Neutrophil (primary cell): Measurements from ENCODE around the gene GYPA.
"Not testable (repeated sequence)": the region's sequence is repeated elsewhere in the genome, so short reads cannot be mapped to it uniquely, and the experiment has no call there.

Source experiments
- H3K27ac ChIP-seq: fragments of 200-600 bp; sonication (generic); 2 replicates; pipeline ENCODE4 v1.5.1; 2016; ENCODE audit warnings: mild to moderate bottlenecking, moderate library complexity
- H3K27me3 ChIP-seq: fragments of 200-600 bp; sonication (generic); 2 replicates; pipeline ENCODE4 v1.6.0; 2016; ENCODE audit warnings: mild to moderate bottlenecking
- H3K36me3 ChIP-seq: fragments of 200-600 bp; sonication (generic); 2 replicates; pipeline ENCODE4 v1.5.1; 2017
- H3K4me1 ChIP-seq, 2 experiments: fragments of 200-600 bp in 1 of 2; sonication (generic) in 1 of 2; 1 replicate in 1 of 2; 2 replicates in 1 of 2; pipeline versions ENCODE4 v1.5.1 to v1.6.1; 2013 to 2016; ENCODE audit warnings: low read depth in 1 of 2, low read length in 1 of 2, mild to moderate bottlenecking in 1 of 2, moderate library complexity in 1 of 2; ENCODE audit not compliant: control insufficient read depth in 1 of 2, insufficient read depth in 1 of 2
- H3K4me3 ChIP-seq, 2 experiments: fragments of 200-600 bp in 1 of 2; sonication (generic) in 1 of 2; 1 replicate in 1 of 2; 2 replicates in 1 of 2; pipeline ENCODE4 v1.5.1; 2013 to 2016; ENCODE audit warnings: low read depth in 1 of 2, low read length in 1 of 2, mild to moderate bottlenecking in 1 of 2, moderate library complexity in 1 of 2
- H3K9me3 ChIP-seq: fragments of 200-600 bp; sonication (generic); 2 replicates; pipeline ENCODE4 v1.5.1; 2016
- CTCF ChIP-seq: fragments of 200-600 bp; sonication (generic); IDR thresholded peaks from 2 replicates; pipeline ENCODE4 v1.5.1; 2016; ENCODE audit warnings: antibody characterized with exemption

Gene GYPA

GRCh38 chr4:144090744-144091143 lies 49.8 kb downstream of the GYPA start:
- no peaks in the 10 kb centered on the region for H3K27me3 ChIP-seq
- H3K27ac ChIP-seq: no peak overlapping the region
- no peaks in the 10 kb centered on the region for H3K4me1 ChIP-seq
- no peaks in the 10 kb centered on the region for H3K9me3 ChIP-seq
- no peaks in the 10 kb centered on the region for H3K36me3 ChIP-seq
- H3K4me3 ChIP-seq: no peak overlapping the region
- no peak for TF ChIP-seq CTCF

- H3K4me3 ChIP-seq, H3K27me3 ChIP-seq, H3K9me3 ChIP-seq, H3K27ac ChIP-seq, H3K36me3 ChIP-seq, H3K4me1 ChIP-seq: not testable (repeated sequence)
Measured at GRCh38 chr4:144082053-144082452, 58.5 kb downstream of the GYPA start.

- H3K27me3 ChIP-seq, H3K4me1 ChIP-seq, H3K9me3 ChIP-seq, H3K27ac ChIP-seq, H3K36me3 ChIP-seq, H3K4me3 ChIP-seq: not testable (repeated sequence)
Measured at GRCh38 chr4:144080135-144080534, 60.4 kb downstream of the GYPA start.

GRCh38 chr4:144078746-144079145 lies 61.8 kb downstream of the GYPA start:
- H3K9me3 ChIP-seq, H3K27me3 ChIP-seq, H3K4me3 ChIP-seq, H3K27ac ChIP-seq, H3K4me1 ChIP-seq, H3K36me3 ChIP-seq: not testable (repeated sequence)

- H3K4me1 ChIP-seq, H3K9me3 ChIP-seq, H3K4me3 ChIP-seq, H3K27me3 ChIP-seq, H3K36me3 ChIP-seq, H3K27ac ChIP-seq: not testable (repeated sequence)
Measured at GRCh38 chr4:144061556-144061955, 79.0 kb downstream of the GYPA start.

- H3K27ac ChIP-seq, H3K9me3 ChIP-seq, H3K4me1 ChIP-seq, H3K27me3 ChIP-seq, H3K36me3 ChIP-seq, H3K4me3 ChIP-seq: not testable (repeated sequence)
Measured at GRCh38 chr4:144060234-144060859, 80.2 kb downstream of the GYPA start.
